AG09319 (cell line): Measurements from ENCODE around the gene FAM124A.
"Not testable (repeated sequence)": the region's sequence is repeated elsewhere in the genome, so short reads cannot be mapped to it uniquely, and the experiment has no call there.

ENCODE experiments used
- DNase-seq: peaks from one replicate; pipeline ENCODE4 v3.0.0-alpha.2; 2010; ENCODE audit warnings: low read depth; ENCODE audit errors: extremely low read depth
- CTCF ChIP-seq: IDR thresholded peaks from 2 replicates; pipeline ENCODE4 v1.5.1; 2011; ENCODE audit warnings: low read depth, mild to moderate bottlenecking, inconsistent platforms, low read length, moderate library complexity

Gene FAM124A

GRCh38 chr13:51278426-51279130, 56.4 kb downstream of the FAM124A start:
- TF ChIP-seq CTCF, result no peak
- no peak for DNase-seq

DNA sequence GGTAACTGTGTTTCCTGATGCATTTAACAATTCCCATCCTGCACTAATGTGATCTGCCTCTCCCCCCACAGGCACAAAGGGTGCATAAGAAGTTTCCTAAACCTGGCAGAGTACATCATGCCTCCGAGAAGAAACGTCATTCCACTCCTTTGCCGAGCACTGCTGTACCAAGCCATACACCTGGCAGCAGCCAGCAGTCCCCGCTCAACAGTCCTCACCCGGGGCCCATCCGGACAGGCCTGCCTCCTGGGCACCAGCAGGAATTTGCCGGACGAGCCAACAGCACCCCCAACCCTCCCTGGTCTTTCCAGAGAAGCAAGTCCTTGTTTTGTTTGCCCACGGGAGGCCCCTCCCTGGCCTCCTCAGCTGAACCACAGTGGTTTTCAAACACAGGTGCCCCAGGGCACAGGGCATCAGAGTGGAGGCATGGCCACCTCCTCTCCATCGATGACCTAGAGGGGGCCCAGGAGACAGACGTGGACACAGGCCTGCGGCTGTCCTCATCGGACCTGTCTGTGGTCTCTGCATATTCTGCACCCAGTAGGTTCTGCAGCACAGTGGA, 58.3 kb downstream of the FAM124A start:
- no peak for DNase-seq
- TF ChIP-seq CTCF, result no peak

DNA sequence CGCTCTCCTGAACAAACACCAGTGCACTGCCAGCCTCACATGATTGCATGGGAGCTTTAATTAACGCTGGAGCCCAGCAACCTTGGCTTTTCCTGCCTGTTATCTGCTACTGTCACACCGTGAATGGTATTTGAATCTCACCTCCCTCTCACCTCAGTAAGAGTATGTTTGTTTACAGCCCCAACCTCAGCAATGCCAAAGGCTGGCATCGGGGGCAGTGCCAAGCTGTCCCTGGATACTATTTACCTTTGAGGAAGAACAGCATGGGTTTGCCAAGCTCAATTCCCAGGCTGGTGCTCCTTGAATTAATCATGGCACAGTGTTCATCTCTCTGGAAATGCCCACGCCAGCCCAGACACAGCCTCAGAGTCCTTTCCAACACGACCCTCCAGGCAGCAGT, 60.1 kb downstream of the FAM124A start:
- TF ChIP-seq CTCF, result no peak
- no peak for DNase-seq

DNA sequence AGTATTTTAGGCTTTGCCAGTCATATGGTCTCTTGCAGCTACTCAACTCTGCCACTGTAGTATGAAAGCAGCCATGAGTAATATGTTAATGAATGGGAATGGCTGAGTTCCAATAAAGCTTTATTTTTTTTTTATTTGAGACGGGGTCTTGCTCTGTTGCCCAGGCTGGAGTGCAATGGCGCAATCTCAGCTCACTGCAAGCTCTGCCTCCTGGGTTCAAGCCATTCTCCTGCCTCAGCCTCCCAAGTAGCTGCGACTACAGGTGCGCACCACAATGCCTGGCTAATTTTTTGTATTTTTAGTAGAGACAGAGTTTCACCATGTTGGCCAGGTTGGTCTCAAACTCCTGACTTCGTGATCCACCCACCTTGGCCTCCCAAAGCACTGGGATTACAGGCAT, 60.7 kb downstream of the FAM124A start:
- not testable (repeated sequence) for DNase-seq

DNA sequence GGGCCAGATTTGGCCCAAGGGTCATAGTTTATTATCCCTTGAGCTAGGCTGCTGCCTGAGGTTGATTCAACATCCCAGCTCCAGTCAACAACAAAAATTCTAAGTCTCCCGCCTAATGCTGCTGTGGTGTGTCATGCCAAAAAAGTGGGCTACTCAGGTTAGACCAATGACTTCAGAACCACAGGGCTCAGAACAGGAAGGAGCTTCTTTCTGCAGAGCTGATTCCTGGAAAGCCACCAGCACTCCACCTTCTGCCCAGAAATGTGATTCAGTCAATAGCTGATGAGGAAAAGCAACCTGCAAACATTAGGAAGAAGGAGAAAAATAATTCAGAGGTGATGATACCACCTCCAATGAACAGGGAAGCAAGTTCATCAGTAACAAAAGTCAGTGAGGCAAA, 61.2 kb downstream of the FAM124A start:
- no peak for TF ChIP-seq CTCF
- DNase-seq, result no peak

DNA sequence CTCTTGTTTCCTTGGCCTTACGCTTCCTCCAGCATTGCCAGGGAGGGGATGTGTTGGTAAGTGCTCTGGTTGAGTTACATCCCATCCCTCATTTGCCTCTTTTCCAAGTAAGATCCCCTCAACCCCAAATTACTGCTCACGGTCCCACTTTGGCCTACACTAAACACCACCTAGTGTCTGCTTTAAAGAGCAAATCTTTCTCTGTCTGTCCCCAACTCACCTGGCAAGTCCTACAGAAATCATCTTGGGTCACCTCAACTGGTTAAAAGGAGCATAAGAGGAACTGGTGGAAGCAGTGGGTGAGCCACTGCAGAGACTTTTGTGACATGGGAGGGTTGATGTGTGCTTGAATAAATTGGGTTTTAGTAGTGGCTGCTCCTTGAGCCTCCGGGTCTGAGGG, 62.1 kb downstream of the FAM124A start:
- no peak for DNase-seq
- TF ChIP-seq CTCF, result no peak

DNA sequence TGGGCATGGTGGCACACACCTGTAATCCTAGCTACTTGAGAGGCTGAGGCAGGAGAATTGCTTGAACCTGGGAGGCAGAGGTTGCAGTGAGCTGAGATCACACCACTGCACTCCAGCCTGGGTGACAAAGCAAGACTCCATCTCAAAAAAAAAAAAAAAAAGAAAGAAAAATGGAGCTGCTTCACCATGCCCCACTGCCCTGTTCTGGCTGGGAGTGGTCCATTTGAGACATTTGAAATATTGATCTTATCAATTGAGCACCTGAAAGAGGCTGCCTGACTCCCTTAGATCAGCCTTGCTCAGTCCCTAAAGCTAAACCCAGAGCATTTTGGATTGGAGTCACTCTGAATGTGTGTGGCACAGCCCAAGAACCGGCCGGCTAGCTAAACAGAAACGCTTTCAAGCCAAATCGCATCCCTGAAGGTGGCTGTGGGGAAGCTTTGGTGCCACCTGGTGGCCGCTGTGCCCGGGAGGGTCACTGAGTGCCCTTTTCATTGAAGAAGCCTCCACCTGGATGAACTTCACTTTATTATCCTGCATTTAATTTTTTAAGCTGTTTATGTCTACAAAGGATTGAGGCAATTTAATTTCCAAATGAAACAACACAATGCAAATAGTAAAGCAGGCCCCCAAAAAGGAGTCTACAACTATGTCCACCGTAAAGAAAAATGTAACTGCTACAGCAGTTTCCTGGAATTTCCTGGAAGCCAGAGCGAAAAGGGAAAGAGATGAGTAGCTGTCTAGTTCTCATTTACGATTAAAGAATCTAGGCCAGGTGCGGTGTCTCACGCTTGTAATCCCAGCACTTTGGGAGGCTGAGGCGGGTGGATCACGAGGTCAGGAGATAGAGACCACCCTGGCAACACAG, 64.2 kb downstream of the FAM124A start:
- peak; percentile 29 for DNase-seq
- TF ChIP-seq CTCF, result no peak; the same call in none of the 2 replicates
